ENCODE measurements around the gene SRPK2.
"Not testable (repeated sequence)": the region's sequence is repeated elsewhere in the genome, so short reads cannot be mapped to it uniquely, and the experiment has no call there.

SRPK2 gene

DNA sequence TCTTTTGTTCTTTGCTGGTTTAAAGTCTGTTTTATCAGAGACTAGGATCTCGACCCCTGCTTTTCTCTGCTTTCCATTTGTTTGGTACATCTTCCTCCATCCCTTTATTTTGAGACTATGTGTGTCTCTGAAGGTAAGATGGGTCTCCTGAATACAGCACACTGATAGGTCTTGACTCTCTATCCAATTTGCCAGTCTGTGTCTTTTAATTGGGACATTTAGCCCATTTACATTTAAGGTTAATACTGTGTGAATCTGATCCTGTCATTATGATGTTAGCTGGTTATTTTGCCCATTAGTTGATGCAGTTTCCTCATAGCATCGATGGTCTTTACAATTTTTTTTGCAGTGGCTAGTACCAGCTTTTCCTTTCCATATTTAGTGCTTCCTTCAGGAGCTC lies 28.6 kb downstream of the SRPK2 start:
- H3K27ac Mint-ChIP-seq; H3K4me3 Mint-ChIP-seq; H3K27me3 Mint-ChIP-seq (ENCODE audit: low read depth): not testable (repeated sequence)
- peaks cover 14% of the 10 kb centered on the region for H3K4me1 Mint-ChIP-seq (ENCODE audit: low read depth)
- peaks cover 13% of the 10 kb centered on the region for H3K9me3 Mint-ChIP-seq
- H3K36me3 Mint-ChIP-seq (ENCODE audit: low read depth) = peaks cover 20% of the 10 kb centered on the region

DNA sequence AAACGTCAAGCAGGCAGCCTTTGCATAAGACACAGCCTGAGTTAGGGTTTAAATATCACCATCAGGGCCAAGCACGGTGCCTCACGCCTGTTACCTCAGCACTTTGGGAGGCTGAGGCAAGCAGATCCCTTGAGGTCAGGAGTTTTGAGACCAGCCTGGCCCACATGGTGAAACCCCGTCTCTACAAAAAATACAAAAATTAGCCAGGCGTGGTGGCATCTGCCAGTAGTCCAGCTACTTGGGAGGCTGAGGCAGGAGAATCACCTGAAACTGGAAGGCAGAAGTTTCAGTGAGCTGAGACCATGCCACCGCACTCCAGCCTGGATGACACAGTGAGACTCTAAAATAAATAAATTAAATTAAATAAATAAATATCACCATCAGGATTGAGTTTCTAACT lies 33.0 kb downstream of the SRPK2 start:
- Mint-ChIP-seq H3K36me3 (ENCODE audit: low read depth) (peaks cover 5% of the 10 kb centered on the region), H3K4me1 (ENCODE audit: low read depth) (peaks cover 40% of the 10 kb centered on the region), H3K27ac (no peak overlapping the region), H3K27me3 (ENCODE audit: low read depth) (no peaks in the 10 kb centered on the region), H3K4me3 (no peak overlapping the region), H3K9me3 (no peaks in the 10 kb centered on the region)

DNA sequence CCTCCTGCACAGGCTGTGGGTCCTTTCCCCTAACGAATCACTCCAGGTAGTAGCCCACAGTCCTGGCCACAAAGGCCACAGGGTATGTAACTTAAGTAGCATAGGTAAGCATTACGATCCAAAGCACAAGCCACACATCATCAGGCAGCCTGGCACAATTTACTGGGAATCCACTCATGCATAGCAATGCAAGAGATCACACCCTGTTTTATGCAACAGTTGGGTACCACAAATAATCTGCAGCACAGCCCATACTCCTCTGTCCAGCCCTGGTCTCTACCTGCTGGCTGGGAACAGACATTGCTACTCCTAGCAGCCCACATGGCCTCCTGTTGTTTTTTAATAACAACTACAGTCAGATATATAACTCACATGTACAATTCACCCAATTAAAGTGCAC lies 34.3 kb downstream of the SRPK2 start:
- H3K36me3 Mint-ChIP-seq (ENCODE audit: low read depth) = peaks cover 4% of the 10 kb centered on the region
- no peak overlapping the region for H3K27ac Mint-ChIP-seq
- peaks cover 44% of the 10 kb centered on the region for H3K4me1 Mint-ChIP-seq (ENCODE audit: low read depth)
- no peaks in the 10 kb centered on the region for H3K9me3 Mint-ChIP-seq
- H3K4me3 Mint-ChIP-seq = no peak overlapping the region
- H3K27me3 Mint-ChIP-seq (ENCODE audit: low read depth) = no peaks in the 10 kb centered on the region

DNA sequence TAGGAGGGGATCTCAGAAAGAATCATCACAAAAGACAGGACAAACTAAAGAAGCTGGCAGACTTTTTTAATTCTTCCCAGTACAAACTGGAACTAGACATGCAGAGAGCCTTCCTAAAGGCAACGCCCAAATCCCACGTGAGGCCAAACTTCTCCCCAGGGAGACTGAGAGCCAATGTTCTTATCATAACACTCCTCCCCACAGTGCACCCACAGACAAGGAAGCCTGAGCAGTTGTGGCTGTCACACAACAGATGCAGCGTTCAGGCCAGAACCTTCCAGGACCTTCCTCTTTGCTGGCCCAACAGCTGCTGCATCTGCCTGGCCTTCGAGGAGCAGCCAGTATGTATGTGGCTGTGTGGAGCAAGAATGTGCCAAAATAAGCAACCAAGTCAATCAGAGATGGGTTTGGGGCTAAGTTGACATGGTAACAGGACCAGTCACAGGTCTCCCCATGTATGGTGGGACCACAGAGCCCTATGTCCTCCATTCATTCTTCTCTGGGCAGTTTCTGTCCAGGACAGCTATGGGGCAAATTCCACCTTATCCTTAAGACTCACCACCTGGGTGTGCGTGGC lies 34.9 kb downstream of the SRPK2 start:
- no peaks in the 10 kb centered on the region for H3K27me3 Mint-ChIP-seq (ENCODE audit: low read depth)

DNA sequence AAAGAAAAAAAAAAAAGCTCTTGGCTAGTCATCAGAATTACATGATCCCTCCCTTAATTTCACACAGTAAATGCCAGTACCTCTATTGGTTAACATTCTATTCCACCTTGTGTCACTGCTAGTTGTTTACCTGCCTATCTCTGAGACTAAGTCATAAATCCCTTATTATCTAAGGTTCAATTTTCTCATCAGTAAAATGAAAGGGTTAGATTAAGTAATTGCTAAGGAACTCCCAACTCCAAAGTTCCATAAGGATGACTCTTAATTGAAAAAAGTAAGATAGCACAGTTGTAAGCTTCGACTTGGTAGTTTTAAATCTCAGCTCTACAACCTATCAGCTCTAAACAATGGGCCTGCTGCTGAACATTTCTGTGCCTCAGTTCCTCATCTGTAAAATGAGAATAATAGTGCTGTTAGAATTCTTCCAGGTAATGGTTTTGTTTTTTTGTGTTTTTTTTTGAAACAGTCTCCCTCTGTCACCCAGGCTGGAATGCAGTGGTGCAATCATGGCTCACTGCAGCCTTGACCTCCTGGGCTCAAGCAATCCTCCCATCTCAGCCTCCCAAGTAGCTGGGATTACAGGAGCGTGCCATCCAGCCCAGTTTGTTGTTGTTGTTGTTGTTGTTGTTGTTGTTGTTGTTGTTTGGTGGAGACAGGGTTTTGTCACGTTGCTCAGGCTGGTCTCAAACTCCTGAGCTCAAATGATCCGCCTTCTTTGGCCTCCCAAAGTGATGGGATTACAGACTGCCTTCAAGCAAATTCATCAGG lies 35.6 kb downstream of the SRPK2 start:
- H3K36me3 Mint-ChIP-seq (ENCODE audit: low read depth) = peaks cover 3% of the 10 kb centered on the region
- no peaks in the 10 kb centered on the region for H3K27me3 Mint-ChIP-seq (ENCODE audit: low read depth)
- H3K27ac Mint-ChIP-seq = peak overlapping the region; percentile 58
- H3K9me3 Mint-ChIP-seq = no peaks in the 10 kb centered on the region
- peaks cover 43% of the 10 kb centered on the region for H3K4me1 Mint-ChIP-seq (ENCODE audit: low read depth)
- peak overlapping the region; percentile 9 for H3K4me3 Mint-ChIP-seq

More for the DNA sequence above, 34.9 kb downstream of the SRPK2 start:
- Mint-ChIP-seq H3K27ac (peak overlapping the region; percentile 50), H3K9me3 (no peaks in the 10 kb centered on the region), H3K36me3 (ENCODE audit: low read depth) (peaks cover 4% of the 10 kb centered on the region), H3K4me1 (ENCODE audit: low read depth) (peaks cover 44% of the 10 kb centered on the region), H3K4me3 (peak overlapping the region; percentile 6)

DNA sequence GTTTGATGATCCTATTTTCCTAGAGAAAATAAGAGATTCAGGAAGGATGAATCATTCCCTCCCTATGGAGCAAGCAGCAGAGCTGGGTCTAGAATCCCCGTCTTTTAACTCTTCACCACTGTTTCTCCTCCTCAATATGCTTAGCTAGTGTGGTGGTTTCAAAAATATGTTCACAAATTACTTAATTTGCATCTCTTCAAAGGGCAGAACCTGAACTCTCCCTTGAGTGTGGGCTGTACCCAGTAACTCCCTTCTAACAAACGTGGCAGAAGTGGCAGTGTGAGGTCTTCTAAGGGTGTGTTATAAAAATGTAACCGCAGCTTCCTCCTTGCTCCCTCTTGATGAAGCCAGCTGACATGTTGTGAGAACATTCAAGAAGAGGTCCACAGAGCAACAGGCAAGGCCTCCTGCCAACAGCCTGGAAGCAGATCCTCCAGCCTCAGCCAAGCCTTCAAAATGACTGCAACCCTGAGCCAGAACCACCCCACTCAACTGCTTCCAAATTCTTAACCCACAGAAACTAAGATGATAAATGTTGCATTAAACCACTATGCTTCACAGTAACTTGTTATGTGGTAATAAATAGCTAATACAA lies 36.6 kb downstream of the SRPK2 start:
- Mint-ChIP-seq H3K4me1 (ENCODE audit: low read depth) (peaks cover 43% of the 10 kb centered on the region), H3K27me3 (ENCODE audit: low read depth) (no peaks in the 10 kb centered on the region), H3K4me3 (peak overlapping the region; percentile 74), H3K36me3 (ENCODE audit: low read depth) (peaks cover 3% of the 10 kb centered on the region), H3K27ac (peak overlapping the region; percentile 93), H3K9me3 (no peaks in the 10 kb centered on the region)

DNA sequence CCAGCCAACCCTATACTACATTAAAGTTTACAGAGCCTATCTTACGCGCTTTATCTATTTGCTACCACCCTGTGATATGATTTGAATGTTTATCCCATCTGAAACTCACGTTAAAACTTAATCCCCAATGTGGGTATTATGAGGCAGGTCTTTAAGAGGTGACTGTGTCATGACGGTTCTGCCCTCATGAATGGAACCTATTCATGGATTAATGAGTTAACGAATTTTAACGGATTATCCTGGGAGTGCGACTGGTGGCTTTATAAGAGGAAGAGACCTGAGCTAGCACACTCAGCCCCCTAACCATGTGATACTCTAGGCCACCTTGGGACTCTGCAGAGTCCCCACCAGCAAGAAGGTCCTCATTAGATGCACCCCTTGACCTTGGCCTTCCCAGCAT lies 37.8 kb downstream of the SRPK2 start:
- H3K27me3 Mint-ChIP-seq (ENCODE audit: low read depth) = no peaks in the 10 kb centered on the region
- peak overlapping the region; percentile 41 for H3K27ac Mint-ChIP-seq
- no peaks in the 10 kb centered on the region for H3K9me3 Mint-ChIP-seq
- peaks cover 3% of the 10 kb centered on the region for H3K36me3 Mint-ChIP-seq (ENCODE audit: low read depth)
- H3K4me3 Mint-ChIP-seq = no peak overlapping the region
- H3K4me1 Mint-ChIP-seq (ENCODE audit: low read depth) = peaks cover 51% of the 10 kb centered on the region

DNA sequence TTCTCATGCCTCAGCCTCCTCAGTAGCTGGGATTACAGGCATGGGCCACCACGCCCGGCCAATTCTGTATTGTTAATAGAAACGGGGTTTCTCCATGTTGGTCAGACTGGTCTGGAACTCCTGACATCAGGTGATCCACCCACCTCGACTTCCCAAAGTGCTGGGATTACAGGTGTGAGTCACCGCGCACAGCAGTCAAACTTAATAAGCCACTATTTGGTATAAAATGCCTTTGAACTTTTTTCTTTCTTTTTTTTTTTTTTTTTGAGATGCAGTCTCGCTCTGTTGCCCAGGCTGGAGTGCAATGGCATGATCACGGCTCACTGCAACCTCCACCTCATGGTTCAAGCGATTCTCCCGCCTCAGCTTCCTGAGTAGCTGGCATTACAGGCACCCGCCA lies 40.5 kb downstream of the SRPK2 start:
- not testable (repeated sequence) for H3K4me3 Mint-ChIP-seq, H3K27ac Mint-ChIP-seq
- peaks cover 44% of the 10 kb centered on the region for H3K4me1 Mint-ChIP-seq (ENCODE audit: low read depth)

DNA sequence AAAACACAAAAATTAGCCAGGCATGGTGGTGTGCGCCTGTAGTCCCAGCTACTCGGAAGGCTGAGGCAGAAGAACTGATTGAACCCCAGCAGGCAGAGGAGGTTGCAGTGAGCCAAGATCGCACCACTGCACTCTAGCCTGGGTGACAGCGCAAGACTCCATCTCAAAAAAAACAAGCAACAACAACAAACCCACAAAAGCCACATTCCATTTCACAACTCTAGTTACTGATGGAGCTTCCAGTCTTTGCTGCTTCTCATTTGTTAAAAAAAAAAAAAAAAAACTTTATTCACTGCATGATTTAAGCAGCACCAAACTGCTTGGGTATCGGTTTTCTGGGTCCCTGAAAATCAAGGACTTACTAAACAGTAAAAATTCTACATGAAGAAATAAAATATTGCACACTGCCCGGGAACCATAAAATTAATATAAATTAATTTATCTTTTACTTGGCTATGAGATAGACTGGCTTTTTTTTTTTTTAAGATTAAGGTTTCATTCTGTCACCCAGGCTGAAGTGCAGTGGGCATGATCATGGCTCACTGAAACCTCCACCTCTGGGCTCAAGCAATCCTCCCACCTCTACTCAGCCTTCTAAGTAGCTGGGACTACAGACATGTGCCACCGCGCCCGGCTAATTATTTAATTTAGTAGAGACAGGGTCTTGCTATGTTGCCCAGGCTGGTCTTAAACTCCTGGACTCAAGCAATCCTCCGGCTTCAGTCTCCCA lies 42.0 kb downstream of the SRPK2 start:
- H3K9me3 Mint-ChIP-seq = no peaks in the 10 kb centered on the region
- H3K27me3 Mint-ChIP-seq (ENCODE audit: low read depth) = no peaks in the 10 kb centered on the region
- peak overlapping the region; percentile 59 for H3K27ac Mint-ChIP-seq
- H3K36me3 Mint-ChIP-seq (ENCODE audit: low read depth) = no peaks in the 10 kb centered on the region
- peaks cover 39% of the 10 kb centered on the region for H3K4me1 Mint-ChIP-seq (ENCODE audit: low read depth)
- H3K4me3 Mint-ChIP-seq = peak overlapping the region; percentile 46

More for the DNA sequence above, 40.5 kb downstream of the SRPK2 start:
- not testable (repeated sequence) for H3K9me3 Mint-ChIP-seq; H3K36me3 Mint-ChIP-seq (ENCODE audit: low read depth); H3K27me3 Mint-ChIP-seq (ENCODE audit: low read depth)

DNA sequence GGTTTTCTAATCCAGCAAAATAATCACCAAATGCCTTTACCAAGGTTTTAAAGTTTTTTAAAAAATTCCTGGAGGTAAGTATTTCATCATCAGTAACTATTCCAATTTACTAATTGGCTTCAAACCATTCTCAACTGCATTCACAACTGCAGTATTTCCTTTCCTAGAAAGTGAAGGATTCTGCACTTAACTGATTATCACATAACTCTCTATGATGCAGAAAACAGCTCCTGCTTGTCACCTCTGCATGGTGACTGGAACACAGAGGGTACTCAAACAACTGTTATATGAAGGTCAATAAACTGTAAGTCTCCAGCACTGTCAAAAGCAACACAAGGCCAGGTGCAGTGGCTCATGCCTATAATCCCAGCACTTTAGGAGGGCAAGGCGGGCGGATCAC lies 42.6 kb downstream of the SRPK2 start:
- Mint-ChIP-seq H3K36me3 (ENCODE audit: low read depth) (no peaks in the 10 kb centered on the region), H3K4me3 (peak overlapping the region; percentile 46), H3K27ac (peak overlapping the region; percentile 59), H3K9me3 (no peaks in the 10 kb centered on the region), H3K27me3 (ENCODE audit: low read depth) (no peaks in the 10 kb centered on the region), H3K4me1 (ENCODE audit: low read depth) (peaks cover 36% of the 10 kb centered on the region)

DNA sequence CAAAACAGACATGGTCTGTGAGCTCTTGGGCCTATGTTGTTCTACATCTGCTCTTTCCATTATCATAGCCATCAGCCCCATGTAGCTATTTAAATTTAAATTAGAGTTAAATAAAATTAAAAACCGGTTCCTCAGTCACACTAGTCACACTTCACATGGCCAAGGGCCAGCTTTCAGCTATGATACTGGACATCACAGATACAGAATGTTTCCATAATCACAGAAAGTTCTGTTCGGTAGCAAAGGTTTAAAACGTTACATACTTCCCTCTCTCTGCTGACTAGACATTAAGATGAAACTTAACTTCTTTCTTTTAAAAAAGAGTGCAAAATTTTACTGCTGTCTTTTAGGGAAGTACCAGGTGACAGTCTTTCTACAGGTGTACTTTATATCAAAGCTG lies 43.0 kb downstream of the SRPK2 start:
- H3K27ac Mint-ChIP-seq = peak overlapping the region; percentile 59
- H3K4me1 Mint-ChIP-seq (ENCODE audit: low read depth) = peaks cover 33% of the 10 kb centered on the region
- no peaks in the 10 kb centered on the region for H3K27me3 Mint-ChIP-seq (ENCODE audit: low read depth)
- H3K9me3 Mint-ChIP-seq = no peaks in the 10 kb centered on the region
- no peaks in the 10 kb centered on the region for H3K36me3 Mint-ChIP-seq (ENCODE audit: low read depth)
- H3K4me3 Mint-ChIP-seq = no peak overlapping the region

DNA sequence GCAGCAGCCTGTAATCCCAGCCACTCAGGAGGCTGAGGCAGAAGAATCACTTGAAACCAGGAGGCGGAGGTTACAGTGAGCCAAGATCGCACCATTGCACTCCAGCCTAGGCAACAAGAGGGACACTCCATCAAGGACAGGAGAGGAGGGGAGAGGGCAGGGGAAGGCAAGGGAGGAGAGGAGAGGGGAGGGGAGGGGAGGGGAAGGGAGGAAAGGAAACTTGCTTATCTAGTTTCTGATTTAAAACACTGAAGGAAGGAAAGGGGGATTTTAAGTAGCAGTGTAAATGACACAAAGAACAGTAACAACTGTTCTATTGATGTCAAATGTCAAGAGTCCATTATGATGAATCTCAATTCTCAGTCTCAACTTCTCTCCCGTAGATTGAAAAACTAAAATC lies 43.7 kb downstream of the SRPK2 start:
- Mint-ChIP-seq H3K4me1 (ENCODE audit: low read depth) (peaks cover 34% of the 10 kb centered on the region), H3K27ac (peak overlapping the region; percentile 52), H3K27me3 (ENCODE audit: low read depth) (no peaks in the 10 kb centered on the region), H3K4me3 (peak overlapping the region; percentile 40), H3K9me3 (no peaks in the 10 kb centered on the region), H3K36me3 (ENCODE audit: low read depth) (no peaks in the 10 kb centered on the region)

DNA sequence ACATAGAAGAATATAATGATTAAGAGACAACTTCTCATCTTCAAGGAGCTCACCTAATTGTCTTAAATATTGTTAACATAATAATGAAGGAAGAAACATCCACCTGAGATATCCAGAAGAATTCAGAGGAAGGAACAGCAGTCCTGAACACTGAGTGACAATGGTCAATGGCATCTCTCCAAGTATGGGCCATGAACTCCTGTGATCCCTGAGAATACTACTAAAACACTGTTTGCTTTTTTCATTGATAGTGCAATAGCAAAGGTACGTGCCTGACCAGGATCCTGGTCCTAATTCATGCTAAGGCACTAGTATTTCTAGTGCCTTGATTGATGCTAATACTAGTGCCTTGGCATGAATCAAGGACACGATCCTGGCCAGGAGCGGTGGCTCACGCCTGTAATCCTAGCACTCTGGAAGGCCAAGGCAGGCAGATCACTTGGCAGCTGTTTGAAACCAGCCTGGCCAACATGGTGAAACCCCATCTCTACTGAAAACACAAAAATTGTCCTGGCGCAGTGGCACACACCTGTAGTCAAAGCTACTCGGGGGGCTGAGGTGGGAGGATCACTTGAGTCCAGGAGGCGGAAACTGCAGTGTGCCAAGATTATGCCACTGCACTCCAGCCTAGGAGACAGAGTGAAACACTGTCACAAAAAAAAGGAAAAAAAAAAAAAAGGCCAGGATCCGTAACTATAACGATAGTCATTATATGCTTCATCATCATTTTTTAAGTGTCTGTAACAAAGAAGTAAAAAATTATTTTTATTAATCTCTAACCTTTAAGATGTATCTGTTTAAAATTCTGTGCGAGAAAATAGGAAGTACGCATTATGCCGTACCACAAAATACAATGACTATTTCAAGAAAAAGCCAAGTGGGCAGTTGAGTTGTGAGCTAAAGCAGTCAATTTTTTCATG lies 49.1 kb downstream of the SRPK2 start:
- Mint-ChIP-seq H3K27ac (no peak overlapping the region), H3K4me1 (ENCODE audit: low read depth) (peaks cover 13% of the 10 kb centered on the region), H3K4me3 (no peak overlapping the region), H3K27me3 (ENCODE audit: low read depth) (no peaks in the 10 kb centered on the region), H3K36me3 (ENCODE audit: low read depth) (no peaks in the 10 kb centered on the region), H3K9me3 (no peaks in the 10 kb centered on the region)

DNA sequence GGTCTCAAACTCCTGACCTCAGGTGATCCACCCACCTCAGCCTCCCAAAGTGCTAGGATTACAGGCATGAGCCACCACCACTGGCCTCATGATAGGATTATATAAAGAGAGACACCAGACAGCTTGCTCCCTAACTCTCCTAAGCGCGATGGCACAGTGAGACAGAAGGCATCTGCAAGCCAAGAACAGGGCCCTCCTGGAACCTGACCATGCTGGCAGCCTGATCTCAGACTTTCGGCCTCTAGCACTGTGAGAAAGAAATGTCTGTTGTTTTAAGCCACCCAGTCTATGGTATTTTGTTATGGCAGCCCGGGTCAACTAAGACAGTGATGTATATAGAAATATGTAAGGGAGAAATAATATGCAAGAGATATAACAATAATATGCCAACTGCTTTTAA lies 51.2 kb downstream of the SRPK2 start:
- no peaks in the 10 kb centered on the region for H3K9me3 Mint-ChIP-seq
- no peak overlapping the region for H3K4me3 Mint-ChIP-seq
- H3K27me3 Mint-ChIP-seq (ENCODE audit: low read depth) = no peaks in the 10 kb centered on the region
- peaks cover 8% of the 10 kb centered on the region for H3K4me1 Mint-ChIP-seq (ENCODE audit: low read depth)
- no peaks in the 10 kb centered on the region for H3K36me3 Mint-ChIP-seq (ENCODE audit: low read depth)
- no peak overlapping the region for H3K27ac Mint-ChIP-seq

Measured in T-helper 1 cell treated with Interleukin-12 subunit alpha and Interleukin-12 subunit beta and Interleukin-4 antibody, amounts not matched to agents 30 μg/mL and 1 μg/mL, for 36 hours (primary cell).